Measurements from ENCODE around the gene KIF1A.

GRCh38 chr2:240711701-240712100, 108.3 kb downstream of the KIF1A start:
- TF ChIP-seq CTCF (IDR thresholded peaks at IDR 0.05) (no peak), EZH2 (IDR thresholded peaks at IDR 0.05) (no peak)
